Germinal center (tissue), 1 donor: ENCODE measurements around the gene NR5A1.

Experiments used
- DNase-seq: peaks from one replicate; pipeline ENCODE4 v3.0.0; 2012; ENCODE audit warnings: mixed read lengths, low spot score

The NR5A1 gene

GRCh38 chr9:124514125-124514524, 6.9 kb upstream of the NR5A1 start:
- no peak for DNase-seq

GRCh38 chr9:124513376-124513994, 6.3 kb upstream of the NR5A1 start:
- DNase-seq, result no peak

GRCh38 chr9:124512806-124513204, 5.6 kb upstream of the NR5A1 start:
- no peak for DNase-seq

GRCh38 chr9:124511891-124512805, 4.9 kb upstream of the NR5A1 start:
- no peak for DNase-seq

- DNase-seq, result no peak
Measured at GRCh38 chr9:124511426-124511840, 4.2 kb upstream of the NR5A1 start.

- no peak for DNase-seq
Measured at GRCh38 chr9:124510650-124511425, 3.6 kb upstream of the NR5A1 start.

- no peak for DNase-seq
Measured at GRCh38 chr9:124507880-124508423, 753 bp upstream of the NR5A1 start.

GRCh38 chr9:124506433-124506832, 766 bp downstream of the NR5A1 start:
- no peak for DNase-seq

GRCh38 chr9:124505901-124506346, 1.3 kb downstream of the NR5A1 start:
- no peak for DNase-seq

GRCh38 chr9:124505006-124505900, 1.9 kb downstream of the NR5A1 start:
- DNase-seq, result no peak

GRCh38 chr9:124504530-124505005, 2.6 kb downstream of the NR5A1 start:
- no peak for DNase-seq

GRCh38 chr9:124503713-124504529, 3.3 kb downstream of the NR5A1 start:
- DNase-seq, result no peak

- no peak for DNase-seq
Measured at GRCh38 chr9:124502711-124503702, 4.2 kb downstream of the NR5A1 start.

GRCh38 chr9:124501771-124502320, 5.4 kb downstream of the NR5A1 start:
- no peak for DNase-seq

- no peak for DNase-seq
Measured at GRCh38 chr9:124500796-124501611, 6.2 kb downstream of the NR5A1 start.

GRCh38 chr9:124500028-124500795, 7.0 kb downstream of the NR5A1 start:
- DNase-seq, result no peak

- DNase-seq, result no peak
Measured at GRCh38 chr9:124499216-124499615, 8.0 kb downstream of the NR5A1 start.
